HEK293 (cell line): ENCODE results near the gene TLE1.

Experiments used
- CTCF ChIA-PET: fragments of 350-600 bp; formaldehyde crosslinking; extraction: SDS; loops from one replicate; lab custom pipeline; 2021; ENCODE audit warnings: antibody characterized with exemption; lab: Yijun Ruan, JAX
- POLR2A ChIA-PET: fragments of 300-600 bp; formaldehyde crosslinking; extraction: SDS; loops from one replicate; lab custom pipeline; 2020; ENCODE audit warnings: antibody characterized with exemption, inconsistent platforms; lab: Yijun Ruan, JAX
- H3K27ac ChIP-seq: fragments of 200-500 bp; sonication (Bioruptor generic); 2 replicates; pipeline ENCODE4 v1.5.1; 2014; ENCODE audit warnings: low read depth, low read length, control low read depth, inconsistent platforms; ENCODE audit errors: extremely low read depth
- H3K36me3 ChIP-seq, 2 experiments: fragments of 200-500 bp in 1 of 2; sonication (Bioruptor generic) in 1 of 2; 1 replicate in 1 of 2; 2 replicates in 1 of 2; pipeline ENCODE4 v1.5.1; 2014 to 2017; ENCODE audit warnings: inconsistent platforms in 2 of 2, low read length in 2 of 2; ENCODE audit not compliant: control insufficient read depth in 2 of 2, insufficient read depth in 1 of 2
- H3K4me1 ChIP-seq: fragments of 200-500 bp; sonication (Bioruptor generic); 2 replicates; pipeline ENCODE4 v1.5.1; 2014; ENCODE audit warnings: mild to moderate bottlenecking, low read length, inconsistent platforms; ENCODE audit not compliant: control insufficient read depth, insufficient read depth
- H3K4me3 ChIP-seq: 2 replicates; pipeline ENCODE4 v1.5.1; 2011; ENCODE audit warnings: low read depth, mild to moderate bottlenecking, control low read depth, low read length, moderate library complexity
- H3K9me3 ChIP-seq: fragments of 200-500 bp; sonication (Bioruptor generic); 2 replicates; pipeline ENCODE4 v1.5.1; 2014; ENCODE audit warnings: low read depth, low read length, inconsistent platforms; ENCODE audit not compliant: control insufficient read depth, insufficient read depth
- BCL11A ChIP-seq: fragments of 450-650 bp; formaldehyde crosslinking; IDR thresholded peaks from 2 replicates; pipeline ENCODE4 v1.5.1; 2016; ENCODE audit warnings: low read depth, missing biosample characterization, missing genetic modification characterization
- HOXD13 ChIP-seq: sonication (generic); formaldehyde crosslinking; IDR thresholded peaks from 2 replicates; pipeline ENCODE4 v1.8.0; 2022; ENCODE audit warnings: missing genetic modification reagents, borderline replicate concordance
- KLF8 ChIP-seq: fragments of 450-650 bp; formaldehyde crosslinking; IDR thresholded peaks from 2 replicates; pipeline ENCODE4 v1.5.1; 2016; ENCODE audit warnings: missing biosample characterization, missing genetic modification characterization
- PRDM1 ChIP-seq: fragments of 450-650 bp; formaldehyde crosslinking; IDR thresholded peaks from 2 replicates; pipeline ENCODE4; 2016; ENCODE audit warnings: missing biosample characterization, missing genetic modification characterization
- SCRT1 ChIP-seq: fragments of 450-650 bp; formaldehyde crosslinking; IDR thresholded peaks from 2 replicates; pipeline ENCODE4 v1.5.1; 2016; ENCODE audit warnings: missing biosample characterization, missing genetic modification characterization, borderline replicate concordance
- TCF7L2 ChIP-seq: IDR thresholded peaks from 2 replicates; pipeline ENCODE4 v1.6.1; 2011; ENCODE audit warnings: low read depth, mild to moderate bottlenecking, inconsistent platforms, low read length, moderate library complexity, borderline replicate concordance
- TRIM28 ChIP-seq: IDR thresholded peaks from 2 replicates; pipeline ENCODE4 v1.6.1; 2011; ENCODE audit warnings: low read length, control low read depth, borderline replicate concordance
- YY2 ChIP-seq: fragments of 450-650 bp; formaldehyde crosslinking; IDR thresholded peaks from 2 replicates; pipeline ENCODE4 v1.5.1; 2016; ENCODE audit warnings: missing biosample characterization, missing genetic modification characterization
- ZFP37 ChIP-seq: fragments of 450-650 bp; formaldehyde crosslinking; IDR thresholded peaks from 2 replicates; pipeline ENCODE4 v1.5.1; 2016; ENCODE audit warnings: missing biosample characterization, missing genetic modification characterization
- ZFP41 ChIP-seq: fragments of 450-650 bp; formaldehyde crosslinking; IDR thresholded peaks from 2 replicates; pipeline ENCODE4 v1.5.1; 2016; ENCODE audit warnings: missing biosample characterization, missing genetic modification characterization, borderline replicate concordance
- ZNF174 ChIP-seq: fragments of 450-650 bp; formaldehyde crosslinking; IDR thresholded peaks from 2 replicates; pipeline ENCODE4 v1.5.0; 2017; ENCODE audit warnings: missing biosample characterization, mild to moderate bottlenecking, missing genetic modification characterization
- ZNF211 ChIP-seq: fragments of 450-650 bp; formaldehyde crosslinking; IDR thresholded peaks from 2 replicates; pipeline ENCODE4 v1.5.1; 2016; ENCODE audit warnings: low read depth, missing biosample characterization, missing genetic modification characterization
- ZNF221 ChIP-seq: fragments of 450-650 bp; formaldehyde crosslinking; IDR thresholded peaks from 2 replicates; pipeline ENCODE4 v1.5.1; 2017; ENCODE audit warnings: missing biosample characterization, missing genetic modification characterization, borderline replicate concordance
- ZNF274 ChIP-seq, 2 experiments: fragments of 200-500 bp in 1 of 2; fragments of 450-650 bp in 1 of 2; sonication (Bioruptor generic) in 1 of 2; formaldehyde crosslinking in 1 of 2; IDR thresholded peaks; 2 replicates each; pipeline versions ENCODE4 v1.5.1 to v1.6.1; 2014 to 2016; ENCODE audit warnings: borderline replicate concordance in 1 of 2, inconsistent platforms in 1 of 2, low read length in 1 of 2, missing biosample characterization in 1 of 2, missing genetic modification characterization in 1 of 2
- ZNF350 ChIP-seq: fragments of 450-650 bp; formaldehyde crosslinking; IDR thresholded peaks from 2 replicates; pipeline ENCODE4 v1.5.0; 2017; ENCODE audit warnings: missing biosample characterization, mild to moderate bottlenecking, missing genetic modification characterization
- ZNF366 ChIP-seq: fragments of 450-650 bp; formaldehyde crosslinking; conservative IDR thresholded peaks from 2 replicates; pipeline ENCODE4 v1.5.1; 2016; ENCODE audit warnings: missing biosample characterization, missing genetic modification characterization
- ZNF473 ChIP-seq: fragments of 450-650 bp; formaldehyde crosslinking; IDR thresholded peaks from 2 replicates; pipeline ENCODE4 v1.5.1; 2017; ENCODE audit warnings: missing biosample characterization, missing genetic modification characterization
- ZNF623 ChIP-seq: fragments of 450-650 bp; formaldehyde crosslinking; IDR thresholded peaks from 2 replicates; pipeline ENCODE4 v1.5.1; 2016; ENCODE audit warnings: missing biosample characterization, missing genetic modification characterization
- TF ChIP-seq, protein P1 (sequence below): IDR thresholded peaks from 2 replicates; pipeline ENCODE4 v1.6.1; 2011; ENCODE audit warnings: mild to moderate bottlenecking, low read depth, low read length, borderline replicate concordance
- TF ChIP-seq, protein P2 (sequence below): fragments of 450-650 bp; formaldehyde crosslinking; IDR thresholded peaks from 2 replicates; pipeline ENCODE4 v1.5.1; 2016; ENCODE audit warnings: missing biosample characterization, missing genetic modification characterization
- TF ChIP-seq, protein P3 (sequence below): fragments of 450-650 bp; formaldehyde crosslinking; IDR thresholded peaks from 2 replicates; pipeline ENCODE4 v1.5.1; 2016; ENCODE audit warnings: missing biosample characterization, missing genetic modification characterization
- TF ChIP-seq, protein P4 (sequence below): fragments of 450-650 bp; formaldehyde crosslinking; IDR thresholded peaks from 2 replicates; pipeline ENCODE4 v1.5.1; 2017; ENCODE audit warnings: missing biosample characterization, missing genetic modification characterization
- TF ChIP-seq, protein P5 (sequence below): fragments of 450-650 bp; formaldehyde crosslinking; IDR thresholded peaks from 2 replicates; pipeline ENCODE4 v1.5.1; 2016; ENCODE audit warnings: missing biosample characterization, missing genetic modification characterization

The TLE1 gene

DNA sequence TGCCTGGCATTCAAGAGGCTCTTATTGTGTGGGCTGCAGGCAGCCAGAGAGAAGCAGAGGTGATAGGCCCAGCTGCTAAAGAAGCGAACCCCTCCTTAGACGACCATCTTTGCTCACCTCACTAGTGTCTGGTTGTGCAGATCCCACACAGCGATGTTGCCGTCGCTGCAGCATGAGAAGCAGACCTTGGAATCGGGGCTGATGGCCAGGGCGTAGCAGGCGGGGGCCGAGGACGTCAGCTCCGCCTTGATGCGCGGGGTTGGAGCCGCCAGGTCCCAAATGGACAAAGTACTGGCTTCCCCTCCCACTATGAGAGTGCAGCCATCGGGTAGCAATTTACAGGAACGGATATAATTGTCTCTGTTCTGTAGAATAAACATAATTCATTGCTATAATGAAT, 98.7 kb downstream of the TLE1 start:
- CTCF ChIA-PET: no interaction called here
- Histone ChIP-seq H3K36me3 (peaks cover 24 to 81% of the 10 kb centered on the region in 2 experiments), H3K4me3 (no peak overlapping the region), H3K27ac (no peak overlapping the region), H3K9me3 (no peaks in the 10 kb centered on the region)
- POLR2A ChIA-PET: no interaction called here
- TF ChIP-seq TCF7L2 (no peak), TRIM28 (no peak), BCL11A (no peak), KLF8 (tag by site-specific recombination) (no peak)
- TF ChIP-seq, protein P1, sequence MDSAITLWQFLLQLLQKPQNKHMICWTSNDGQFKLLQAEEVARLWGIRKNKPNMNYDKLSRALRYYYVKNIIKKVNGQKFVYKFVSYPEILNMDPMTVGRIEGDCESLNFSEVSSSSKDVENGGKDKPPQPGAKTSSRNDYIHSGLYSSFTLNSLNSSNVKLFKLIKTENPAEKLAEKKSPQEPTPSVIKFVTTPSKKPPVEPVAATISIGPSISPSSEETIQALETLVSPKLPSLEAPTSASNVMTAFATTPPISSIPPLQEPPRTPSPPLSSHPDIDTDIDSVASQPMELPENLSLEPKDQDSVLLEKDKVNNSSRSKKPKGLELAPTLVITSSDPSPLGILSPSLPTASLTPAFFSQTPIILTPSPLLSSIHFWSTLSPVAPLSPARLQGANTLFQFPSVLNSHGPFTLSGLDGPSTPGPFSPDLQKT: no peak
- TF ChIP-seq, all 188 proteins: peak for 0
- no peaks in the 10 kb centered on the region for H3K4me1 ChIP-seq

DNA sequence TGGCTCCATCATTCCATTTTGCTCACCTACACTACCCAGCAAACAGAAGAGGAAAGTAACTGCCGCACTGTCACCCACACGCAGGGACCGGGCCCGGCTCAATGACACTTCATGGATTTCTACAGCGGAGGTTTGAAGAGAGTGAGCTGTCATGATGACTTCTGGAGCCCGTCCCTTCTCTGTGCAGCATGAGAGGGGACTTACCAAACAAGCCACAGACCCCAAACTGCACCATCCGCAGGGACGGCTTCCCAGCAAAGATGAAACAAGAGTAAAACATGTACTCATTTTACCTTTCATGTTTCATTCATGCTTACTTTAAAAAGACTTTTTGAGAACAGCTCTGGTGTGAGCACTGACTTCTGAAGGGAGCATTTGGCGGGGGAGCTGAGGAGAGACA, 99.5 kb downstream of the TLE1 start:
- CTCF ChIA-PET: no interaction called here
- POLR2A ChIA-PET: no interaction called here
- Histone ChIP-seq H3K4me1 (no peaks in the 10 kb centered on the region), H3K27ac (no peak overlapping the region), H3K4me3 (no peak overlapping the region), H3K9me3 (no peaks in the 10 kb centered on the region), H3K36me3 (peaks cover 20 to 86% of the 10 kb centered on the region in 2 experiments)
- TF ChIP-seq PRDM1 (tag by site-specific recombination): no peak
- no peak for TF ChIP-seq ZFP37 (tag by site-specific recombination)
- TF ChIP-seq, protein P2, sequence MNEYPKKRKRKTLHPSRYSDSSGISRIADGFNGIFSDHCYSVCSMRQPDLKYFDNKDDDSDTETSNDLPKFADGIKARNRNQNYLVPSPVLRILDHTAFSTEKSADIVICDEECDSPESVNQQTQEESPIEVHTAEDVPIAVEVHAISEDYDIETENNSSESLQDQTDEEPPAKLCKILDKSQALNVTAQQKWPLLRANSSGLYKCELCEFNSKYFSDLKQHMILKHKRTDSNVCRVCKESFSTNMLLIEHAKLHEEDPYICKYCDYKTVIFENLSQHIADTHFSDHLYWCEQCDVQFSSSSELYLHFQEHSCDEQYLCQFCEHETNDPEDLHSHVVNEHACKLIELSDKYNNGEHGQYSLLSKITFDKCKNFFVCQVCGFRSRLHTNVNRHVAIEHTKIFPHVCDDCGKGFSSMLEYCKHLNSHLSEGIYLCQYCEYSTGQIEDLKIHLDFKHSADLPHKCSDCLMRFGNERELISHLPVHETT: no peak
- no peak for TF ChIP-seq ZNF174
- TF ChIP-seq ZFP41 (tag by site-specific recombination): no peak
- TF ChIP-seq ZNF623 (tag by site-specific recombination): no peak
- TF ChIP-seq SCRT1: no peak
- TF ChIP-seq ZNF274 (IDR thresholded peaks at IDR 0.05; ENCODE audit: low read length): no peak
- no peak for TF ChIP-seq ZNF274 (tag by site-specific recombination; IDR thresholded peaks at IDR 0.05; ENCODE audit: borderline replicate concordance)
- no peak for TF ChIP-seq ZNF473 (tag by site-specific recombination)
- TF ChIP-seq YY2 (tag by site-specific recombination): no peak
- TF ChIP-seq, protein P3, sequence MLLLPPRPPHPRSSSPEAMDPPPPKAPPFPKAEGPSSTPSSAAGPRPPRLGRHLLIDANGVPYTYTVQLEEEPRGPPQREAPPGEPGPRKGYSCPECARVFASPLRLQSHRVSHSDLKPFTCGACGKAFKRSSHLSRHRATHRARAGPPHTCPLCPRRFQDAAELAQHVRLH (tag by site-specific recombination): no peak
- TF ChIP-seq ZNF350: no peak
- TF ChIP-seq, protein P4, sequence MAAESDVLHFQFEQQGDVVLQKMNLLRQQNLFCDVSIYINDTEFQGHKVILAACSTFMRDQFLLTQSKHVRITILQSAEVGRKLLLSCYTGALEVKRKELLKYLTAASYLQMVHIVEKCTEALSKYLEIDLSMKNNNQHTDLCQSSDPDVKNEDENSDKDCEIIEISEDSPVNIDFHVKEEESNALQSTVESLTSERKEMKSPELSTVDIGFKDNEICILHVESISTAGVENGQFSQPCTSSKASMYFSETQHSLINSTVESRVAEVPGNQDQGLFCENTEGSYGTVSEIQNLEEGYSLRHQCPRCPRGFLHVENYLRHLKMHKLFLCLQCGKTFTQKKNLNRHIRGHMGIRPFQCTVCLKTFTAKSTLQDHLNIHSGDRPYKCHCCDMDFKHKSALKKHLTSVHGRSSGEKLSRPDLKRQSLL (tag by site-specific recombination): no peak
- TF ChIP-seq ZNF366 (tag by site-specific recombination): no peak
- TF ChIP-seq ZNF221 (tag by site-specific recombination): no peak
- TF ChIP-seq ZNF211 (tag by site-specific recombination): no peak
- TF ChIP-seq HOXD13 (CRISPR knock-in tag): no peak
- TF ChIP-seq, protein P5, sequence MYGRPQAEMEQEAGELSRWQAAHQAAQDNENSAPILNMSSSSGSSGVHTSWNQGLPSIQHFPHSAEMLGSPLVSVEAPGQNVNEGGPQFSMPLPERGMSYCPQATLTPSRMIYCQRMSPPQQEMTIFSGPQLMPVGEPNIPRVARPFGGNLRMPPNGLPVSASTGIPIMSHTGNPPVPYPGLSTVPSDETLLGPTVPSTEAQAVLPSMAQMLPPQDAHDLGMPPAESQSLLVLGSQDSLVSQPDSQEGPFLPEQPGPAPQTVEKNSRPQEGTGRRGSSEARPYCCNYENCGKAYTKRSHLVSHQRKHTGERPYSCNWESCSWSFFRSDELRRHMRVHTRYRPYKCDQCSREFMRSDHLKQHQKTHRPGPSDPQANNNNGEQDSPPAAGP: no peak
